Panc1 (cell line): Measurements from ENCODE around the gene GLRX5. TPM values are rescaled to one million over a fixed set of nuclear protein-coding genes. Genes with fewer than 3 reads are reported as not detected.

Experiments used
- ATAC-seq: fragments of 200-7000 bp; cut with Tn5 transposase; 2 replicates; pipeline ENCODE4 v1.9.1; 2020; ENCODE audit warnings: mild to moderate bottlenecking, moderate library complexity
- BruUV-seq: library from RNA; stranded (reverse); fragments of 400-500 nt; replicated peaks from 2 replicates; lab custom pipeline; 2021; lab: Mats Ljungman, UMichigan
- CTCF ChIA-PET: fragments of 300-600 bp; sonication (Branson Sonifier 250); formaldehyde crosslinking; loops from one replicate; lab custom pipeline; 2022; ENCODE audit warnings: antibody characterized with exemption; lab: Charles Lee
- POLR2A ChIA-PET: fragments of 300-600 bp; sonication (Branson Sonifier 250); formaldehyde crosslinking; loops from one replicate; lab custom pipeline; 2022; ENCODE audit warnings: antibody characterized with exemption; lab: Charles Lee
- DNase-seq: peaks from one replicate; pipeline ENCODE4 v3.0.0-alpha.2; 2010; ENCODE audit warnings: low read depth, low spot score
- H3K27ac ChIP-seq: 2 replicates; pipeline ENCODE4 v1.5.1; 2011; ENCODE audit warnings: mild to moderate bottlenecking, low read length, inconsistent platforms
- H3K27me3 ChIP-seq: fragments of 200-500 bp; sonication (Bioruptor generic); 2 replicates; pipeline ENCODE4 v1.6.0; 2014; ENCODE audit warnings: low read length, inconsistent platforms; ENCODE audit not compliant: control insufficient read depth, insufficient read depth
- H3K36me3 ChIP-seq: fragments of 200-500 bp; sonication (Bioruptor generic); 2 replicates; pipeline ENCODE4 v1.5.1; 2014; ENCODE audit warnings: inconsistent platforms, mild to moderate bottlenecking, low read length, moderate library complexity; ENCODE audit not compliant: control insufficient read depth, insufficient read depth
- H3K4me1 ChIP-seq: 2 replicates; pipeline ENCODE4 v1.5.1; 2011; ENCODE audit warnings: inconsistent platforms, mild to moderate bottlenecking, low read length, moderate library complexity; ENCODE audit not compliant: control insufficient read depth, insufficient read depth
- H3K4me3 ChIP-seq, 2 experiments: 2 replicates each; pipeline ENCODE4 v1.5.1; 2011 to 2012; ENCODE audit warnings: low read depth in 2 of 2, low read length in 2 of 2, mild to moderate bottlenecking in 2 of 2, inconsistent platforms in 1 of 2, moderate library complexity in 1 of 2
- H3K9me3 ChIP-seq: fragments of 200-500 bp; sonication (Bioruptor generic); 2 replicates; pipeline ENCODE4 v1.5.1; 2014; ENCODE audit warnings: low read depth, mild to moderate bottlenecking, inconsistent platforms, low read length, moderate library complexity; ENCODE audit not compliant: control insufficient read depth, insufficient read depth
- CTCF ChIP-seq: fragments of 450-650 bp; IDR thresholded peaks from 2 replicates; pipeline ENCODE4 v1.5.1; 2017; ENCODE audit warnings: mild to moderate bottlenecking
- POLR2AphosphoS5 ChIP-seq: IDR thresholded peaks from 2 replicates; pipeline ENCODE4 v1.6.1; 2012; ENCODE audit warnings: mild to moderate bottlenecking, low read depth, low read length, moderate library complexity
- REST ChIP-seq, 2 experiments: IDR thresholded peaks; 2 replicates each; pipeline ENCODE4 v1.6.1; 2011 to 2012; ENCODE audit warnings: low read depth in 2 of 2, control low read depth in 1 of 2, low read length in 1 of 2, mild to moderate bottlenecking in 1 of 2, moderate library complexity in 1 of 2; ENCODE audit not compliant: insufficient read depth in 1 of 2
- SIN3A ChIP-seq: IDR thresholded peaks from 2 replicates; pipeline ENCODE4 v1.6.1; 2012; ENCODE audit warnings: low read depth, mild to moderate bottlenecking, low read length, moderate library complexity, borderline replicate concordance; ENCODE audit not compliant: insufficient read depth
- TCF7L2 ChIP-seq: IDR thresholded peaks from 2 replicates; pipeline ENCODE4 v1.6.1; 2011; ENCODE audit warnings: mild to moderate bottlenecking, low read depth, low read length, inconsistent platforms
- in situ Hi-C: cut with HindIII; loops from 2 replicates; pipeline ENCODE4 v1.10.0; 2016; ENCODE audit warnings: low sequenced_read_pairs, low pct_unique_long_range_greater_than_20kb
- intact Hi-C: fragments of 100-400 bp; cut with micrococcal nuclease; formaldehyde crosslinking; loops from one replicate; pipeline ENCODE4 v1.10.0; 2022; ENCODE audit not compliant: unreplicated experiment
- total RNA-seq: library from RNA; stranded (reverse); gene quantifications from one replicate; pipeline ENCODE4 v1.2.1, GENCODE V29; 2021; ENCODE audit not compliant: unreplicated experiment

GLRX5 gene
- total RNA-seq, 1 experiment from 2014 or later = 38.6 TPM

- POLR2A ChIA-PET = no interaction called here
- intact Hi-C loops = no loop called here
- in situ Hi-C loops = no loop called here
- Histone ChIP-seq H3K9me3 (no peaks in the 10 kb centered on the region), H3K27me3 (no peaks in the 10 kb centered on the region), H3K4me1 (peaks cover 15% of the 10 kb centered on the region), H3K36me3 (no peaks in the 10 kb centered on the region), H3K27ac (no peak overlapping the region), H3K4me3 (no peak overlapping the region)
- no peak for TF ChIP-seq REST (IDR thresholded peaks at IDR 0.05; ENCODE audit: insufficient read depth in 1 of 2, low read depth in 2 of 2, low read length in 1 of 2)
- TF ChIP-seq CTCF = no peak
- TF ChIP-seq SIN3A = no peak
- no peak for TF ChIP-seq POLR2AphosphoS5
- TF ChIP-seq TCF7L2 = no peak
- DNase-seq (no peak), ATAC-seq (no peak)
- no TSS peak for BruUV-seq
- CTCF ChIA-PET = no interaction called here
Measured at GRCh38 chr14:95504135-95505029, 30.5 kb upstream of the GLRX5 start.

GRCh38 chr14:95505030-95505589 is 29.7 kb upstream of the GLRX5 start:
- ATAC-seq = no peak
- no peak for TF ChIP-seq SIN3A
- no peak for TF ChIP-seq POLR2AphosphoS5
- DNase-seq = no peak
- H3K4me3 ChIP-seq = no peak overlapping the region
- intact Hi-C loops (no loop called here), in situ Hi-C loops (no loop called here)
- BruUV-seq = no TSS peak
- POLR2A ChIA-PET = no interaction called here
- no peak overlapping the region for H3K27ac ChIP-seq
- H3K36me3 ChIP-seq = no peaks in the 10 kb centered on the region
- H3K27me3 ChIP-seq = no peaks in the 10 kb centered on the region
- peaks cover 15% of the 10 kb centered on the region for H3K4me1 ChIP-seq
- CTCF ChIA-PET = no interaction called here
- H3K9me3 ChIP-seq = no peaks in the 10 kb centered on the region

GRCh38 chr14:95507174-95507573 is 27.7 kb upstream of the GLRX5 start:
- no peaks in the 10 kb centered on the region; the same call in 1 of the 2 replicates for H3K4me1 ChIP-seq
- ChIA-PET CTCF (no interaction called here), POLR2A (no interaction called here)
- H3K27me3 ChIP-seq = no peaks in the 10 kb centered on the region
- DNase-seq (no peak), ATAC-seq (peak; percentile 60)
- H3K36me3 ChIP-seq = no peaks in the 10 kb centered on the region
- in situ Hi-C loops (no loop called here), intact Hi-C loops (no loop called here)
- H3K27ac ChIP-seq = no peak overlapping the region
- H3K4me3 ChIP-seq = no peak overlapping the region
- H3K9me3 ChIP-seq = no peaks in the 10 kb centered on the region
- BruUV-seq = no TSS peak
- no peak for TF ChIP-seq POLR2AphosphoS5
- TF ChIP-seq CTCF = no peak
- TF ChIP-seq REST (IDR thresholded peaks at IDR 0.05; ENCODE audit: insufficient read depth in 1 of 2, low read depth in 2 of 2, low read length in 1 of 2) = no peak
- TF ChIP-seq TCF7L2 = no peak
- TF ChIP-seq SIN3A = no peak
